Suppressor macrophage treated with lipopolysaccharide for 1 hour (primary cell): ENCODE data around the gene C14orf119.

Experiments used
- DNase-seq, 3 donors: peaks; one replicate each; pipeline ENCODE4 v3.0.0-alpha.2; 2020 to 2022

C14orf119 gene

DNA sequence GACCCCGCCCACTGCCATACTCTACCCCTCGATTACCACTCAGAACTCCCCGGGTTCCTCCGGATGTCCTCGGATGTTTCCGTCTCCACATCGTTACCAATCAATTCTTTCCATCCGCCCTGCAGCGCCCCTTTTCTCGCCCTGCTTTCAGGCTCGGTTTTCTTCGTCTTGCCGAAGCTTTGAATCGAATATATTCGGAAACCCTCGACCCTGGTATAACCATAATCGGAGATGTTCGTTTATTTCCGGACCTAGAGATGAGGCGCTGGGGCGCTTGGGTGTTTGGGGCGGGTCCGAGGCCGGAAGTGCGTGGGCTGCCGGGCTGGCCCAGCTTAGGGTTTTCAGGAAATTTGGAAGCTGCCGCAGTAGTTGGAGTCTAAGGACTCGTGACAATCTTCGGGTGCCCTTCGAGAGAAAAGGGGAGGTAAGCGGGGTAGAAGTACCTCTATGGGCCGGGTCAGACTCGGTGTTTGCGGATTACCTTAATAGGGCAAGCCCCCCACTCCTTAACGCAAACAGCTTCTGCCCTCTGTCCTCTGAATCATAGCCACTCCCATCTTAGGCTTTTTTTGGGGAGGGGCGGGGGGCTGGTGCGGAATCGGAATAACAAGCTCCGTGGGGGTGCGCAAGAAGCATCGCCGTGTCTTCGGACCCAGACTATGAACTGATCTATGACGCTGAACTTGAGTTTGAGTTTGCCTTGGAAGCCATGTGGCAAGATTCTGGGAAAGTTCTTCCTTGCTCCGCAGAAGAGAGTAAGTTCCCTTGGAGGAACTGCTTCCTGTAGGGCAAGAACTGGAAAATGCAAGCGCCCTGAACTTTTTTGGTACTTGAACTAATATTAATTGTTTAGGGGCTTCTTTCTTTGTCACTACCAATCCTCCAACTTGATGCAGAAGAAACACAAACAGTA lies at the start of gene C14orf119:
Gene C14orf119 (plus strand): TSS at position 310 of the 913 bp plus-strand sequence. CDS start 2,154 bp downstream, outside the sequence.
- DNase-seq, result peak; percentile 99 to 100 (median 100)

DNA sequence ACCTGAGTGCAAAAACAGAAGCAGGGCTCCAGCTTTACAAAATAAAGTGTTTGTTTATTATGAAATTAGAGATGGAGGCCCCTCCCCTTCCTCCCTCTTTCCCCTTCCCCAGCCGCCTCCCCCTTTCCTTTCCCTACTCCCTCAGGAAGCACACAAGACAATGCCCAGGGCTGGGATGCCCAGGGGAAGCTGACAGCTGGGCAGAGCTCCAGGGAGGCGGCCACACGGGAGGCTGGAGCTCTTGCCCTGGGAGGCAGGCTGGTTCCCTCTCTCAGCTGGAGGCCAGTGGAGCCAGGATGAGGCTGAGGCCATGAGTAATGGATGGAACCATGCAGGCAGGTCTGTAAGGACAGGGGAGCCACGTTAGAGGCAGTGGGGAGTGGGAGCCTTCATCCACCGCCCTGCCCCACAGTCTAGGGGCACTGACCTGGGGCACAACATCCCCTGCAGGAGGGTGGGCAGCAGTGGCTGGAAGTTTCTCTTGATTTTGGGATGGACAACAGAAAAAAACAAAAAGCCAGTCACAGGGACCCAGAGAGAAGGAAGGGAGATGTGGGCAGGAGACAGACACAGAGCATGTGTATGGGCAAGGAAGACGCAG lies 48.2 kb upstream of the C14orf119 start:
- no peak for DNase-seq

- no peak for DNase-seq
Observed at GRCh38 chr14:23047751-23048693, 47.3 kb upstream of the C14orf119 start.

GRCh38 chr14:23049011-23049410 lies 46.3 kb upstream of the C14orf119 start:
- no peak for DNase-seq

GRCh38 chr14:23051141-23052057 lies 43.9 kb upstream of the C14orf119 start:
- peak in 1 of 3 donors; percentile 27 for DNase-seq

- DNase-seq, result no peak
Observed at GRCh38 chr14:23052182-23052623, 43.1 kb upstream of the C14orf119 start.

- no peak for DNase-seq
Observed at GRCh38 chr14:23052671-23053070, 42.6 kb upstream of the C14orf119 start.

- DNase-seq, result no peak
Observed at GRCh38 chr14:23053426-23053825, 41.9 kb upstream of the C14orf119 start.

- DNase-seq, result peak in 1 of 3 donors; percentile 41
Observed at GRCh38 chr14:23054000-23054811, 41.1 kb upstream of the C14orf119 start.

DNA sequence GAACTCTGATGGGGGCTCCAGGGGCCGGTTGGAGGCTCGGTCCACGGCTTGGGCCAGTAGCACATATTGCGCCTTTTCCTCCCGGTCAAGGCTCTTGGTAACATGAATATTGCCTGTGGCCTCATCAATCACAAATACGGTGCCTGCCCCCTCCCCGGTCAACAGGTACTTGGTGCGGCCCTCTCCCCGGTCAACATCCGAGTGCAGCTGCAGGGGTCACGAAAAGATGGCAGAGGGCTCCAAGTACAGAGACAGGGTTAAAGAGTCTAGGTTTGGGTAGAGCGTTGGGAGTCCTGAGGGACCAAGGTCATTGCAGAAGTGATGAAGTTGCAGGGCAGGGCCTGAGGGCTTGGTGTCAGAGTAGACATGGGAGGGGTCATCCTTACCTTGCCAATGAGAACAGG lies 40.2 kb upstream of the C14orf119 start:
- no peak for DNase-seq

GRCh38 chr14:23055621-23056144 lies 39.6 kb upstream of the C14orf119 start:
- DNase-seq, result no peak

DNA sequence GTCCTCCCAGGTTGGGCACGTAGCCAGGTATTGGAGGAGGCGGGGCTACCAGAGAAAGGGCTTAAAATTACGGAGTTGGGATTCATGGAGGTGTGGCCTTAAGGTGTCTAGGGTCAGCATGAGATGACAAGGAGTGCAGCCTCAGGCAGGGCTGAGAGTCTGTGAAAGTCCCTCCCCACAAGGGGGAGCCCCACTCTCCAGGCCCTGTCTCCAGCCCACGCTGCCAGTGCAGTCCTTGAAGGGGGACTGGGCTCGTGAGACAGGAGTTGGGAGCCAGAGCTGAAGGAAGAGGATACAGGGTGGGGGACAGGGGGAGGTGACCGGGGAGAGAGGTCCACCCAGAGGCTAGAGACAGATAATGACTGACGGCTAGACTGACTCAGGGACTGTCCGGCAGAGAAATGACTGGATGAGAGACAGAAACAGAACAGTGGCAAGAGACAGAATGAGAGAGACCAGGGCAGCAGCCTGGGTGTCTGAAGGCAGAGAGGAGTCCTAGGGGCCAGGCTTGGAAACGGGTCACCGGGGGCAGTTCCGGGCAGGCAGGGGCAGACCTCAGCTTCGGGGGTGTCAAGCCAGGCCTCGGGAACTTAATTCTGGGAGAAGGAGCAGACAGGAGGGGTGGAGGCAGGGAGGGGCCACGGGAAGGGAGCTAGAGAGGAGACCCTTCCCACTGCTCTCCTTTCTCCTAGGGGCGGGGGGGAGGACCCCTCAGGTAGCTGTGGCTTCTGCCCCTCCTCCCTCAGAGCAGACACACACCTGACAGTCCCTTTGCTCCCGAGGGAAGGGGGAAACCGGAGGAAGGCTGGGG lies 39.0 kb upstream of the C14orf119 start:
- DNase-seq, result peak; percentile 81 to 89 (median 82)

- peak; percentile 52 to 84 (median 70) for DNase-seq
Observed at GRCh38 chr14:23056956-23057756, 38.1 kb upstream of the C14orf119 start, which contains the start of gene CDH24. Gene CDH24, minus strand, starts transcription at chr14:23057520. Its CDS starts 1,787 bp downstream, at chr14:23055733.

DNA sequence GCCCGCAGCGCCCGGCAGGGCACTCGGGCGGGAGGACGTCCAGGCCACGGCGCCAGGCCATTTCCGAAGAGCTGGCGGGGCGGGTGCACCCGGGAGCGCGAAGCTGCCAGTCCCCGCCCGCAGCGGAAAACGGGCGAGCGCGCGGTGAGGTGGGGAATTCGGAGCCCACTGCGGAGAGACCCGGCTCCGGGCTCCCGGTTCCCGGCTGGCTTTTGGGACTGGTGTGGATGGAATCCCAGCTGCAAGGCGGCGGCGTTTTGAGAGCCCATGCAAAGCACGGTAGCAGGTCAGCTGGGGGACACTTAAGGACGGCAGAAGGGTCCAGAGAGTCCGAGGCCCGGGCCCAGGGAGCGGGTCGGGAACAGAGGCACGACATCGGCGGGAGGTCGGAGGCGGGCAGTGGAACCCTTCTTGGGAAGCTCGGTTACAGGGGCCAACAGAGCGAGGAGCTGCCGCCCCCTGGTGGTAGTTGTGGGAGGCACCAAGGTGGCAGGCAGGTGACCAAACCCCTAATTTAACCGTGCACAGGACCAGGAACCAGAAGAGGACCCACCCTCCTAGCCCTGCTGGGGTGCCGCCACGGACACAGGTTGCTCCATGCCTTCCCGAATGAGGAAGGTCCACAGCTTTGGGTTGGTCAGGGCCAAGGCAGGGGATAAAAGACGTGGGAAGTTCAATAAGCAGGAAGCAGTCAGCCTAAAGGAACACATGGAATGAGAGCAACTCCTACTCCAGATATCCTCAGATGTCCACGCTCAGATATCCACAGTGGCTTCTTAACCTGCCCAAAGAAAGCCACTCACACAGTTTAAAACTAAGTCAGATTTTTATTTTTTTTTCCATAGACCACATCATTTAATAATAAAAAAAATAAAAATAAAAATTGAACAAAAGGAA lies 37.3 kb upstream of the C14orf119 start:
- DNase-seq, result peak; percentile 79 to 89 (median 84)

- DNase-seq, result no peak
Observed at GRCh38 chr14:23058654-23059504, 36.4 kb upstream of the C14orf119 start.

GRCh38 chr14:23060536-23061260 lies 34.6 kb upstream of the C14orf119 start:
- DNase-seq, result no peak
